Stimulated activated CD4-positive, alpha-beta T cell treated with anti-CD3 and anti-CD28 coated beads, TNF-alpha, amount 100 ng/mL, for 1 hour (primary cell): ENCODE data around the gene SYNJ1.

Experiments used
- DNase-seq, 3 donors: peaks; one replicate each; pipeline ENCODE4 v3.0.0-alpha.2; 2020; ENCODE audit warnings: low read depth in 3 of 3, low spot score in 1 of 3

The SYNJ1 gene

GRCh38 chr21:32735524-32735923 lies 7.7 kb upstream of the SYNJ1 start:
- DNase-seq = no peak

- no peak for DNase-seq
Measured at GRCh38 chr21:32733990-32734613, 6.3 kb upstream of the SYNJ1 start.

- DNase-seq = no peak
Measured at GRCh38 chr21:32733356-32733755, 5.5 kb upstream of the SYNJ1 start.

- no peak for DNase-seq
Measured at GRCh38 chr21:32732544-32732943, 4.7 kb upstream of the SYNJ1 start.

- no peak for DNase-seq
Measured at GRCh38 chr21:32728848-32729247, 1.0 kb upstream of the SYNJ1 start.

- no peak for DNase-seq
Measured at GRCh38 chr21:32728456-32728839, 635 bp upstream of the SYNJ1 start.

GRCh38 chr21:32726839-32727686 lies 750 bp downstream of the SYNJ1 start:
- peak in 1 of 3 donors; percentile 6 for DNase-seq

GRCh38 chr21:32719085-32719484 lies 8.7 kb downstream of the SYNJ1 start:
- DNase-seq = no peak

- DNase-seq = no peak
Measured at GRCh38 chr21:32717851-32718316, 9.9 kb downstream of the SYNJ1 start.

GRCh38 chr21:32716486-32716885 lies 11.3 kb downstream of the SYNJ1 start:
- DNase-seq = no peak

- no peak for DNase-seq
Measured at GRCh38 chr21:32713726-32714125, 14.1 kb downstream of the SYNJ1 start.

- DNase-seq = no peak
Measured at GRCh38 chr21:32712641-32713040, 15.2 kb downstream of the SYNJ1 start.

- no peak for DNase-seq
Measured at GRCh38 chr21:32712043-32712442, 15.8 kb downstream of the SYNJ1 start.

GRCh38 chr21:32710987-32711386 lies 16.8 kb downstream of the SYNJ1 start:
- DNase-seq = no peak

- no peak for DNase-seq
Measured at GRCh38 chr21:32710069-32710784, 17.6 kb downstream of the SYNJ1 start.

- no peak for DNase-seq
Measured at GRCh38 chr21:32708069-32708468, 19.7 kb downstream of the SYNJ1 start.

- DNase-seq = no peak
Measured at GRCh38 chr21:32705901-32706300, 21.9 kb downstream of the SYNJ1 start.

GRCh38 chr21:32705139-32705538 lies 22.7 kb downstream of the SYNJ1 start:
- DNase-seq = no peak

- DNase-seq = no peak
Measured at GRCh38 chr21:32702702-32703101, 25.1 kb downstream of the SYNJ1 start.

GRCh38 chr21:32698971-32699693 lies 28.7 kb downstream of the SYNJ1 start:
- DNase-seq = no peak

- DNase-seq = no peak
Measured at GRCh38 chr21:32698286-32698685, 29.5 kb downstream of the SYNJ1 start.
